Heart left ventricle (tissue), 13 donors: ENCODE results near the gene CDK5.

Source experiments
- POLR2A ChIP-seq, 2 donors: fragments of 450-650 bp; IDR thresholded peaks; one replicate each; pipeline ENCODE4 v1.6.1; 2017; ENCODE audit warnings: antibody characterized with exemption in 2 of 2, mild to moderate bottlenecking in 2 of 2, moderate library complexity in 2 of 2
- TF ChIP-seq, protein P1 (sequence below), 12 donors: fragments of 200-600 bp; sonication (generic) in 4 of 12; IDR thresholded peaks; one replicate each; pipeline versions ENCODE4 v1.5.0 to v1.8.0; 2018 to 2022; ENCODE audit warnings: antibody characterized with exemption in 12 of 12, mild to moderate bottlenecking in 5 of 12
- donor health status: ischemic (EF 13 %, LVEDD 7.1; RV severe dilation, severe dysfunction).
- donor health status: DM: no; HTN: yes; CAD: no.
- donor health status: DM: no; HTN: no; CAD: no.
- donor health status: ischemic (EF 25% LVEDD 6.9; RV normal size, moderate dysfunction).
- donor health status: ischemic (EF 25% LVEDD 5.7; RV mildly dilated, moderate dysfunction).
- donor health status: ischemic (EF 35%, LVEDD 5.7; RV mildly dilated, moderate dysfunction).
- donor health status: nonischemic (EF 11% LVEDD 7.7; RV severe dilation, severe dysfunction).
- donor health status: DM: yes; HTN: yes; CAD: no.
- donor health status: PGD.
- donor health status: ischemic (EF 29% LVEDD 5.4; RV normal size, mild dysfunction).
- donor health status: nonischemic (EF 23%, LVEDD 6.1; RV moderate dilation, normal function).

GRCh38 chr7:151081170-151082101 is 23.7 kb upstream of the CDK5 start:
- TF ChIP-seq, protein P1, sequence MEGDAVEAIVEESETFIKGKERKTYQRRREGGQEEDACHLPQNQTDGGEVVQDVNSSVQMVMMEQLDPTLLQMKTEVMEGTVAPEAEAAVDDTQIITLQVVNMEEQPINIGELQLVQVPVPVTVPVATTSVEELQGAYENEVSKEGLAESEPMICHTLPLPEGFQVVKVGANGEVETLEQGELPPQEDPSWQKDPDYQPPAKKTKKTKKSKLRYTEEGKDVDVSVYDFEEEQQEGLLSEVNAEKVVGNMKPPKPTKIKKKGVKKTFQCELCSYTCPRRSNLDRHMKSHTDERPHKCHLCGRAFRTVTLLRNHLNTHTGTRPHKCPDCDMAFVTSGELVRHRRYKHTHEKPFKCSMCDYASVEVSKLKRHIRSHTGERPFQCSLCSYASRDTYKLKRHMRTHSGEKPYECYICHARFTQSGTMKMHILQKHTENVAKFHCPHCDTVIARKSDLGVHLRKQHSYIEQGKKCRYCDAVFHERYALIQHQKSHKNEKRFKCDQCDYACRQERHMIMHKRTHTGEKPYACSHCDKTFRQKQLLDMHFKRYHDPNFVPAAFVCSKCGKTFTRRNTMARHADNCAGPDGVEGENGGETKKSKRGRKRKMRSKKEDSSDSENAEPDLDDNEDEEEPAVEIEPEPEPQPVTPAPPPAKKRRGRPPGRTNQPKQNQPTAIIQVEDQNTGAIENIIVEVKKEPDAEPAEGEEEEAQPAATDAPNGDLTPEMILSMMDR (IDR thresholded peaks at IDR 0.05), result no peak
- no peak for TF ChIP-seq POLR2A (IDR thresholded peaks at IDR 0.05)
